SK-MEL-5 (cell line): ENCODE data around the gene CDIP1. TPM values are rescaled to one million over a fixed set of nuclear protein-coding genes. Genes with fewer than 3 reads are reported as not detected.
A peak's percentile ranks its signal among the peaks of the same experiment; 100 is the strongest.

ENCODE experiments used
- DNase-seq: peaks from one replicate; pipeline ENCODE4 v3.0.0-alpha.2; 2016; ENCODE audit warnings: low read depth, low spot score
- in situ Hi-C: cut with HindIII; loops from 2 replicates; pipeline ENCODE4 v1.10.0; 2016; ENCODE audit warnings: low sequenced_read_pairs, high pct_unique_total_duplicates, low pct_unique_long_range_greater_than_20kb
- total RNA-seq: library from RNA; depleted of rRNA; stranded (reverse); fragments of >200 nt; shearing (Covaris generic); gene quantifications from 2 replicates; pipeline ENCODE4 v1.2.3, GENCODE V29; 2014; rRNA removed

The CDIP1 gene
- total RNA-seq, 1 experiment from 2014 or later = 8.7 TPM

- in situ Hi-C loops = no loop called here
- peak; percentile 93 for DNase-seq
Observed at GRCh38 chr16:4474192-4474961, 64.2 kb downstream of the CDIP1 start, which contains the start of gene NMRAL1. Gene NMRAL1, minus strand, starts transcription at chr16:4474625. Its CDS starts 493 bp downstream, at chr16:4474132.

GRCh38 chr16:4472880-4473279, 65.7 kb downstream of the CDIP1 start:
- DNase-seq = no peak
- in situ Hi-C loops = no loop called here

DNA sequence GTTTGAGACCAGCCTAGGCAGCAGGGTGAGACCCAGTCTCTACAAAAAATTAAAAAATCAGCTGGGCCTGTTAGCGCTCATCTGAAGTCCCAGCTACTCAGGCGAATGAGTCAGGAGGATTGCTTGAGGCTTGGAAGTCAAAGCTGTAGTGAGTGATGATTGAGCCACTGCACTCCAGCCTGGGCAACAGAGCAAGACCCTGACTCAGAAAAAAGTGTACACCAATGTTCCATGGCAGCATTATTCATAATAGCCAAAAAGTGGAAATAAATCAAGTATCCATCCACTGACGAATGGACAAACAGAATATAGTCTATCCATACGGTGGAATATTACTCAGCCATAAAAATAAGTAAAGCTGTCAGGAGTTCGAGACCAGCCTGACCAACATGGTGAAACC, 66.7 kb downstream of the CDIP1 start:
- in situ Hi-C loops = no loop called here

DNA sequence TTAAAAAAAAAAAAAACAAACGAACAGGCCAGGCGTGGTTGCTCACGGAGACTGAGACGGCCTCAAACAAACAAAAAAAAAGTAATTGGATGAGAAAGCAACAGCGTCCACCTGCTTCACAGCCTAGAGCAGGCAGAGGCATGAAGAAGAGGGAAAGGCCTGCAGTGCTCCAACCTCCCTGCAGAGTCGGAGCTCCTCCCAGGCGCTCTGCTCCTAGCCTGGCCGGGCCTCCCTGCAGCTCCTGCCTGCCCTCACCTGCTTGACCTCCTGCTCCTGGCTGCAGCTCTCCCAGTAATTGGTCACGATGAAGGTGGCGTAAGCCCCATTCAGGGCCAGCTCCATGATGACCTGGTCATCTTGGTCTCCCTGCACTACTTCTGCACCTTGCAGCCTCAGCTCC, 69.6 kb downstream of the CDIP1 start:
- DNase-seq = no peak
- in situ Hi-C loops = no loop called here

More for the DNA sequence above, 66.7 kb downstream of the CDIP1 start:
- no peak for DNase-seq

DNA sequence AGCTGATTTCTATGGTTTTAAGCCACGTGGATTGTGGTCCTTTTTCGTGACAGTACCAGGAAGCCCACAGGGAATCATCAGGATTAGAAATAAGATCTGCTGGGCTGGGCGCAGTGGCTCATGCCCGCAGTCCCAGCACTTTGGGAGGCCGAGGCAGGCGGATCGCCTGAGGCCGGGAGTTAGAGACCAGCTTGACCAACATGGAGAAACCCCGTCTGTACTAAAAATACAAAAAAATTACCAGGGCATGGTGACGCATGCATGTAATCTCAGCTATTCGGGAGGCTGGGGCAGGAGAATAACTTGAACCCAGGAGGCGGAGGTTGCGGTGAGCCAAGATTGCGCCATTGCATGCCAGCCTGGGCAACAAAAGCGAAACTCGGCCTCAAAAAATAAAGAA, 70.7 kb downstream of the CDIP1 start:
- in situ Hi-C loops = no loop called here
- DNase-seq = no peak

DNA sequence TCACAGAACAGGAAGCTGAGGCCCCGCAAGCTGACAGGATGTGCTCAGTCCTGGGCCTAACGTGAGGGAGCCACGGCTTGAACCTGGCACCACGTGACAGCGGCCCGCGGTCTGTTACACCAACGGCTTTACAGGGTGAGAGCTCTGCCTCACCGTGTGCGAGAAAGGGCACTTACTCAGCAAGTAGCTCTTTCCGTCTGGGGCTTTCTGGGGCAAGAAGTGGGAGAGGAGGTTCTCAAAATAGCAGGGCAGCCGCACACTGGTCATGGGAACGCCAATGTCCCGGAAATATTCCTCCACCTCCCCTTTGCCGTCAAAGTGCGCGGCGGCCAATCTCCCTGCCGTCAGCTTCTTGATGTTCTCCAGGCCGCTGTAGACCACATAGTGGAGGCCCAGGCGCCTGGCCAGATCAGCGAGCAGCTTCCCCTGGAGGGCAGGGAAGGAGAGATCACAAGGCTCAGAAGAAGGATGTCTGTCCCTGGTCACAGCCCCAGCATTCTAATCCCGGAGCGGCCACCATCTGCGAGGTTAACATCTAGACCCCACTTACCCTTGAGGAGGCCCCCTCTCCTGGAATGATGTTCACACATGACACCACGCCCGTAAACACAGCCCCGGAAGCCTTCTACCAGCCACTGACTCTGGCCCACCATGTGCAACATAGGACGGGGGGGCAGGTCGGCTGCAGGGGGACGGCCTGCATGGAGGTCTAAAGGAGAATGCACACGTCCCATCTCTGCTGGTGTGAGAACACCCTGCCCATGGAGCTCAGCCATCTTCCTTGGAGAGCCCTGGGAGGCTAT, 72.4 kb downstream of the CDIP1 start:
- no peak for DNase-seq
- in situ Hi-C loops = no loop called here

DNA sequence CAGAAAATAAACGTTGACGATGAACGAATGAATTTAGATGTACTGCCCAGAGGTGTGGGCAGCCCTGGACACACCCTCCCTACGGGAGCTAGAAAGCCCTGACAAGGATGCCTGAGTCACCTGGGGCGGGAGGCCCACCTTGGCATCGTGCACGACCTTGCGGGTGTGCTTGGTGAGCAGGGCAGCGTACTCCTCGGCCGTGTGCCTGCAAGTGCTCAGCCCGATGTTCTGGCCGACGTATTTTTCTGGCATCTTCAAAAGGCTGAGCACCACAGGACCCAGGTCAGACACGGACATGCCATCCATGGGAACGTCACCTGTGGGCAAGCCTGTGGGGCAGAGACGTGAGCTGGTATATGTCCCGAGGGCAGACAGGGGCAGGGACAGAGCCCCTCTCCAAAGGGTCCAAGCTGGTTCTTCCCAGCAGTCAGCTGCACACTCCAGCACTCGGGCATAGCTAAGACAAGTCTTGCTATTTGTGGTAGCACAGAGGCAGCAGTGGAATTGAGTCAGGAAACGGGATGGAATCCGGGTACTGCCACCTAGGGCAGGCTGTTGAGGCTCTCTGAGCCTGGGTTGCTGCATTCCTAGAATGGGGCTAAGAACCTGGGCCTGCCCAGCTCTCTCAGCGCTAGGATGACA, 74.9 kb downstream of the CDIP1 start:
- no peak for DNase-seq
- in situ Hi-C loops = no loop called here

GRCh38 chr16:4461250-4462085, 77.1 kb downstream of the CDIP1 start:
- DNase-seq = no peak
- in situ Hi-C loops = no loop called here

GRCh38 chr16:4460936-4461249, 77.7 kb downstream of the CDIP1 start:
- in situ Hi-C loops = no loop called here
- DNase-seq = no peak

Other genes starting within 250 kb of the CDIP1 start
- 0.18 TPM in 1 of 2 replicates, not detected in the other for gene GLIS2, start 222.7 kb downstream of the CDIP1 start, total RNA-seq
- gene PAM16, start 187.5 kb downstream of the CDIP1 start, total RNA-seq = 49.8 and 57.1 TPM in 2 replicates
- gene VASN, start 166.9 kb downstream of the CDIP1 start, total RNA-seq = 0.03 and 0.35 TPM in 2 replicates
- 17.4 and 21.1 TPM in 2 replicates for gene CORO7, start 122.2 kb downstream of the CDIP1 start, total RNA-seq
- gene DNAJA3, start 112.9 kb downstream of the CDIP1 start, total RNA-seq = 93.2 and 102 TPM in 2 replicates
- 33.7 and 34.5 TPM in 2 replicates for gene NMRAL1, start 64.1 kb downstream of the CDIP1 start, total RNA-seq
- 65.7 and 68.0 TPM in 2 replicates for gene HMOX2, start 62.4 kb downstream of the CDIP1 start, total RNA-seq
- not detected in 2 replicates for gene C16orf96, start 17.6 kb upstream of the CDIP1 start, total RNA-seq
- 13.1 and 14.5 TPM in 2 replicates for gene UBALD1, start 76.1 kb upstream of the CDIP1 start, total RNA-seq
- 11.3 and 13.3 TPM in 2 replicates for gene MGRN1, start 86.1 kb upstream of the CDIP1 start, total RNA-seq
- 27.6 and 28.8 TPM in 2 replicates for gene NUDT16L1, start 154.8 kb upstream of the CDIP1 start, total RNA-seq
- 7.2 and 8.7 TPM in 2 replicates for gene ANKS3, start 195.5 kb upstream of the CDIP1 start, total RNA-seq
- gene DNAAF8, start 195.8 kb upstream of the CDIP1 start, total RNA-seq = 0.11 and 0.19 TPM in 2 replicates
- 8.1 and 10.6 TPM in 2 replicates for gene ZNF500, start 228.4 kb upstream of the CDIP1 start, total RNA-seq
- gene SEPTIN12, start 249.6 kb upstream of the CDIP1 start, total RNA-seq = not detected in 2 replicates